Glutamatergic neuron (in vitro differentiated cells): ENCODE measurements around the gene SEMA3F. TPM values are rescaled to one million over a fixed set of nuclear protein-coding genes. Genes with fewer than 3 reads are reported as not detected.
"Not testable (repeated sequence)": the region's sequence is repeated elsewhere in the genome, so short reads cannot be mapped to it uniquely, and the experiment has no call there.

ENCODE experiments used
- DNase-seq: peaks from one replicate; pipeline ENCODE4 v3.0.0; 2022
- H3K27ac Mint-ChIP-seq: one replicate; pipeline ENCODE4 v1.8.0; 2020; ENCODE audit warnings: mild to moderate bottlenecking, mixed read lengths, inconsistent platforms; ENCODE audit not compliant: unreplicated experiment
- H3K27me3 Mint-ChIP-seq: one replicate; pipeline ENCODE4 v1.8.0; 2020; ENCODE audit warnings: mild to moderate bottlenecking, moderate library complexity, mixed read lengths, inconsistent platforms; ENCODE audit not compliant: unreplicated experiment
- H3K36me3 Mint-ChIP-seq: one replicate; pipeline ENCODE4 v1.8.0; 2020; ENCODE audit warnings: mild to moderate bottlenecking, mixed read lengths, inconsistent platforms; ENCODE audit not compliant: unreplicated experiment
- H3K4me1 Mint-ChIP-seq: one replicate; pipeline ENCODE4 v1.8.0; 2020; ENCODE audit warnings: mild to moderate bottlenecking, low read depth, mixed read lengths, inconsistent platforms; ENCODE audit not compliant: unreplicated experiment
- H3K4me3 Mint-ChIP-seq: one replicate; pipeline ENCODE4 v1.8.0; 2020; ENCODE audit warnings: mild to moderate bottlenecking, mixed read lengths, inconsistent platforms; ENCODE audit not compliant: unreplicated experiment
- H3K9me3 Mint-ChIP-seq: one replicate; pipeline ENCODE4 v1.8.0; 2020; ENCODE audit warnings: mild to moderate bottlenecking, moderate library complexity, mixed read lengths, inconsistent platforms; ENCODE audit not compliant: unreplicated experiment
- total RNA-seq: library from RNA; stranded (reverse); fragmentation: NEBNext Ultra II Directional; extraction: Animal tissue kit (Norgen Biotek cat#: 25700); gene quantifications from one replicate; pipeline ENCODE4 v1.2.1, GENCODE V29; 2021; ENCODE audit not compliant: unreplicated experiment
- TF ChIP-seq, protein P1 (sequence below): fragments of 200-600 bp; sonication (generic); IDR thresholded peaks from one replicate; pipeline ENCODE4 v1.5.0; 2021; ENCODE audit not compliant: partially characterized antibody, unreplicated experiment

The SEMA3F gene
- total RNA-seq, 1 donor from 2014 or later: 41.2 TPM

DNA sequence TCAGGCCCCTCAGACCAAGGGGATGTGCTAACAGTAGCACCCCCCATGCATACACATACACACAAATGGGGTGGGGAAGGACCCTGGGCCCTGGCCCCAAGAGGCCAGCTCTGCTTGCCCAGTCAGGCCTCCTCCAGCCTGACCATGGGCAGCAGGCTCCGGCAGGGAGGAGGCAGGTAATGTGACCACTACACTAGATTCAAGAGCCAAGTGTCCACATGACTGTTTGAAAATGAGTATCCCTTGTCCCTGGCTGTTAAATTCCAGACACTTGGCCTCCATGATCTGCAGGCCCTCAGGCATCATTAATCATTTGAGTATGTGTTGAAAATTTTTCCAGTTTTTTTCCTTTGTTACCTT is 67.0 kb downstream of the SEMA3F start:
- TF ChIP-seq, protein P1, sequence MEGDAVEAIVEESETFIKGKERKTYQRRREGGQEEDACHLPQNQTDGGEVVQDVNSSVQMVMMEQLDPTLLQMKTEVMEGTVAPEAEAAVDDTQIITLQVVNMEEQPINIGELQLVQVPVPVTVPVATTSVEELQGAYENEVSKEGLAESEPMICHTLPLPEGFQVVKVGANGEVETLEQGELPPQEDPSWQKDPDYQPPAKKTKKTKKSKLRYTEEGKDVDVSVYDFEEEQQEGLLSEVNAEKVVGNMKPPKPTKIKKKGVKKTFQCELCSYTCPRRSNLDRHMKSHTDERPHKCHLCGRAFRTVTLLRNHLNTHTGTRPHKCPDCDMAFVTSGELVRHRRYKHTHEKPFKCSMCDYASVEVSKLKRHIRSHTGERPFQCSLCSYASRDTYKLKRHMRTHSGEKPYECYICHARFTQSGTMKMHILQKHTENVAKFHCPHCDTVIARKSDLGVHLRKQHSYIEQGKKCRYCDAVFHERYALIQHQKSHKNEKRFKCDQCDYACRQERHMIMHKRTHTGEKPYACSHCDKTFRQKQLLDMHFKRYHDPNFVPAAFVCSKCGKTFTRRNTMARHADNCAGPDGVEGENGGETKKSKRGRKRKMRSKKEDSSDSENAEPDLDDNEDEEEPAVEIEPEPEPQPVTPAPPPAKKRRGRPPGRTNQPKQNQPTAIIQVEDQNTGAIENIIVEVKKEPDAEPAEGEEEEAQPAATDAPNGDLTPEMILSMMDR: no peak
- peaks cover 11% of the 10 kb centered on the region for H3K27me3 Mint-ChIP-seq
- H3K4me1 Mint-ChIP-seq: peaks cover 6% of the 10 kb centered on the region
- H3K4me3 Mint-ChIP-seq: no peak overlapping the region
- H3K27ac Mint-ChIP-seq: no peak overlapping the region
- peaks cover 11% of the 10 kb centered on the region for H3K9me3 Mint-ChIP-seq
- no peaks in the 10 kb centered on the region for H3K36me3 Mint-ChIP-seq
- no peak for DNase-seq

DNA sequence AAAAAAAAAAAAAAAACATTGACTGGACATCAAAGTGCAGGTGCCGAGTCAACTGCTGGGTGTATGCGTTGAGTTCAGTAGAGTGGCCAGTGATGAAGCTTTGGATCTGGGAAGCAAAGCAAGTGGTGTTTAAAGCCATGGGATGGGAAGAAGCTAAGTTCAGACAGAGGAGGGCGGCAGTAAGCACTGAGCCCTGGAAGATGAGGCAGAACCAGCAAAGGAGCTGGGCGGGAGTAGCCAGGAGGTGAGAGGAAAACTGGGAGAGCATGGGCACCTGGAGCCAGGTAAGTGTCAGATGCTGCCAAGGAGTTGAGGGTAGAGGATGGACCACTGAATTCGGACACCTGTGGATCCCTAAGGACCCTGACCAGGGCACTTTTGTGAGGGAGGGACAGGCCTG is 69.5 kb downstream of the SEMA3F start:
- peaks cover 11% of the 10 kb centered on the region for H3K27me3 Mint-ChIP-seq
- H3K27ac Mint-ChIP-seq: no peak overlapping the region
- no peak overlapping the region for H3K4me3 Mint-ChIP-seq
- no peak for DNase-seq
- H3K36me3 Mint-ChIP-seq: no peaks in the 10 kb centered on the region
- H3K9me3 Mint-ChIP-seq: peaks cover 14% of the 10 kb centered on the region
- H3K4me1 Mint-ChIP-seq: peaks cover 13% of the 10 kb centered on the region
- TF ChIP-seq, protein P1: no peak

DNA sequence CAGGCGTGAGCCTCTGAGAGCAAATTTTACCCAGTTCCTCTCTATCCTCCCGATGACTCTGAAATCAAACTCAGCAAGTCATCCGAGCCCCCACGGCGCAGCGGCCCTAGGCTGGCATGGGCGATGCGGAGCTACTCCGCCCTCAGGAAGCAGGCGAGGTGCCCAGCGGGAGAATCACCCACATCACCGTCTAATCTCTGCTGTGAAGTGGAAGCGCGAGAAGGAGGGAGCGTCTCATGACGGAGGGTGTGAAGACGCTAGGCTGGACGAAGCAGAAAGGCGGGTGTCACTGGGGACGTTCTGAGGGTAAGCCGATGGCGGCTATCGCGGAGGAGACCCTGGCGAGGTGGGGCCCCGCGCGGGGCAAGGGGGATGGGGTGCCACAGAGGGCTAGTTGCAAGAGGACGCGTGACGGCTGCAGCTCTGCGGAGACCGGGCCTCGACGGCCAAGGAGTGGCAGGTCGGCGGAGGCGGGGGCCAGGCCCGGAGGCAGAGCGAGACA is 71.8 kb downstream of the SEMA3F start:
- peaks cover 14% of the 10 kb centered on the region for H3K9me3 Mint-ChIP-seq
- H3K27ac Mint-ChIP-seq: no peak overlapping the region
- peaks cover 12% of the 10 kb centered on the region for H3K4me1 Mint-ChIP-seq
- H3K27me3 Mint-ChIP-seq: peaks cover 11% of the 10 kb centered on the region
- TF ChIP-seq, protein P1: no peak
- peak overlapping the region; percentile 90 for H3K4me3 Mint-ChIP-seq
- no peak for DNase-seq
- no peaks in the 10 kb centered on the region for H3K36me3 Mint-ChIP-seq

DNA sequence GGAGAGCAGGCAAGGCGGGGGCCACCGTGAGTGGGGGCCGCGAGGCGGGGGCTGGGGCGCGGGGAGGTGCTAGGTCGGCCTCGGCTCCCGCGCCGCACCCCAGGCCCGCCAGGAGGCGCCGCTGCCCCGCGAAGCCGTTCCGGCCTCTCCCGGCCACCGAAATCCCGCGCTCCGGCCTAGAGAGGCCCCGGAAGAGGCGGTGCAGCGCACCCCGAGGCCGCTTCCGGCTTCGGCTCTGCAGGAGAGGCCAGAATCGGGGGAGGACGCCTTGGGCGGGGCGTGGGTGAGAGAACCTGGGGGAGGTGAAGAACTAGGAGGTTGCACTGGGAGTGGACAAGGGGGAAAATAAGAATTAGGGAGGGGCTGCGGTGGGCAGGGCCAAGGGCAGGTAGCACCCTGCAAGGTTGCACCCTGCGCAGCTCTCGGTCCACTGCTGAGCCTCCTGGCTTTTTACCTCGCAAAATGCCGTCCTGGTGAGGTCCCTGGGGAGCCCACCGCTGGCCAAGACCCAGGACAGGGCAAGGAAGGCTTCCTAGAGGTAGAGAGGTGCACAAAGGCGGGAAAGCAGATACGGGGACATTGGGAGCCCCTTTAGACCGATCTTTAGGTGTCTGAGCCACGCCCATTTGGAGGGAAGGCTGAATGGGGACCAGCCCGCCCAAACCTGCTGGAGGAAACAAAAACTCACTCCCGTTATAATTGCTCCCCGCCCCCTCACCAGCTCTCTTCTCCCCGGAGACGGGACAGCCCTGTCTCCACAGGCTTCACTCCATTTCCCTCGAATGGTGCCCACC is 72.5 kb downstream of the SEMA3F start:
- peak overlapping the region; percentile 86 for H3K27ac Mint-ChIP-seq
- no peaks in the 10 kb centered on the region for H3K36me3 Mint-ChIP-seq
- TF ChIP-seq, protein P1: peak; percentile 77
- peak; percentile 95 for DNase-seq
- H3K27me3 Mint-ChIP-seq: peaks cover 13% of the 10 kb centered on the region
- H3K4me3 Mint-ChIP-seq: peak overlapping the region; percentile 96
- H3K9me3 Mint-ChIP-seq: peaks cover 14% of the 10 kb centered on the region
- peaks cover 12% of the 10 kb centered on the region for H3K4me1 Mint-ChIP-seq

DNA sequence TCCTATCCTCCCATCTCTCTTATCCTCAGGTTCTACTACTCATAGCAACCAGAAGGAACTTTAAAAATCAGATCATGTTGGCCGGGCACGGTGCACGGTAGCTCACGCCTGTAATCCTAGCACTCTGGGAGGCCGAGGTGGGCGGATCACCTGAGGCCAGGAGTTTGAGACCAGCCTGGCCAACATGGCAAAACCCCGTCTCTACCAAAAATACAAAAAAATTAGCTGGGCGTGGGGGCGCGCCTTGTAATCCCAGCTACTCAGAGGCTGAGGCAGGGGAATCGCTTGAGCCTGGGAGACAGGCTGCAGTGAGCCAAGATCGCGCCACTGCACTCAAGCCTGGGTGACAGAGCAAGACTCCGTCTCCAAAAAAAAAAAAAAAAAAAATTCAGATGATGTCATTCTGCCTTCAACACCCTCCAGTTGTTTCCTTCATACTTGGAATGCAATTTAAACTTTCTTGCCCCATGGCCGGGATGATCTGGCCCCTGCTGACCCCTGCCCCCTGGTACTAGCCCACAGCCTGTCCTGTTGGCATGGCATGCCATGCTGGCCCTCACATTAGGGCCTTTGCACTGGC is 73.2 kb downstream of the SEMA3F start:
- H3K27ac Mint-ChIP-seq: peak overlapping the region; percentile 86
- not testable (repeated sequence) for DNase-seq, H3K36me3 Mint-ChIP-seq
- peaks cover 13% of the 10 kb centered on the region for H3K27me3 Mint-ChIP-seq
- H3K4me1 Mint-ChIP-seq: peaks cover 16% of the 10 kb centered on the region
- peak overlapping the region; percentile 96 for H3K4me3 Mint-ChIP-seq
- peaks cover 14% of the 10 kb centered on the region for H3K9me3 Mint-ChIP-seq
